K562 (cell line): Measurements from ENCODE around the gene MYEF2. TPM values are rescaled to one million over a fixed set of nuclear protein-coding genes. Genes with fewer than 3 reads are reported as not detected.

Source experiments
- ATAC-seq: fragments of 200-7000 bp; cut with Tn5 transposase; 3 replicates; pipeline ENCODE4 v1.9.1; 2020; ENCODE audit warnings: moderate library complexity
- BruUV-seq: library from RNA; stranded (reverse); fragments of 400-500 nt; replicated peaks from 2 replicates; lab custom pipeline; 2021; lab: Mats Ljungman, UMichigan
- CTCF ChIA-PET: fragments of 300-600 bp; formaldehyde crosslinking; extraction: SDS; loops from one replicate; lab custom pipeline; 2021; ENCODE audit warnings: low intra/inter-chr PET ratio; lab: Yijun Ruan, JAX
- POLR2A ChIA-PET: fragments of 300-600, 350-650 bp; sonication (Branson Sonifier 250); formaldehyde crosslinking; extraction: SDS; loops from one replicate; lab custom pipeline; 2021; ENCODE audit warnings: antibody characterized with exemption, inconsistent platforms; lab: Yijun Ruan, JAX
- DNase-seq, 4 experiments: peaks; one replicate each; pipeline versions ENCODE4 v3.0.0 to v3.0.0-alpha.2; 2011 to 2018; ENCODE audit warnings: low spot score in 3 of 4, mixed read lengths in 3 of 4; ENCODE audit errors: extremely low read depth in 1 of 4
- FAIRE-seq: peaks from 2 replicates; lab custom pipeline; 2011; peaks lifted over from hg19 to GRCh38; lab: Jason Lieb, UNC
- H2AFZ ChIP-seq: 2 replicates; pipeline ENCODE4 v1.6.0; 2011; ENCODE audit warnings: low read depth, low read length, control low read depth, inconsistent platforms
- H3K27ac ChIP-seq: fragments of 200-600 bp; 3 replicates; pipeline ENCODE4 v1.8.0; 2011; ENCODE audit warnings: low read depth, mild to moderate bottlenecking, control low read depth, inconsistent platforms, low read length, moderate library complexity, mixed read lengths; ENCODE audit errors: extremely low read depth
- H3K27me3 ChIP-seq, 2 experiments: fragments of 300-600 bp in 1 of 2; 2 replicates in 1 of 2; 3 replicates in 1 of 2; pipeline versions ENCODE4 v1.6.0 to v1.8.0; 2011; ENCODE audit warnings: inconsistent platforms in 2 of 2, low read length in 2 of 2, mild to moderate bottlenecking in 1 of 2, mixed read lengths in 1 of 2, moderate library complexity in 1 of 2; ENCODE audit not compliant: control insufficient read depth in 2 of 2, insufficient read depth in 2 of 2
- H3K36me3 ChIP-seq: fragments of 300-600 bp; 3 replicates; pipeline ENCODE4 v1.8.0; 2011; ENCODE audit warnings: mild to moderate bottlenecking, low read length, inconsistent platforms; ENCODE audit not compliant: control insufficient read depth, insufficient read depth
- H3K4me1 ChIP-seq, 2 experiments: fragments of 200-600 bp in 1 of 2; replicated peaks in 1 of 2; 2 replicates in 1 of 2; 3 replicates in 1 of 2; pipeline versions ENCODE4 v1.5.1 to v1.8.0; 2011; ENCODE audit warnings: inconsistent platforms in 2 of 2, low read length in 2 of 2, mild to moderate bottlenecking in 1 of 2, mixed read lengths in 1 of 2, moderate library complexity in 1 of 2; ENCODE audit not compliant: control insufficient read depth in 2 of 2, insufficient read depth in 2 of 2
- H3K4me2 ChIP-seq: 2 replicates; pipeline ENCODE4 v1.6.1; 2011; ENCODE audit warnings: low read length, control low read depth, inconsistent platforms, mixed read lengths; ENCODE audit not compliant: insufficient read depth
- H3K4me3 ChIP-seq: fragments of 200-600 bp; sonication (generic), shearing (Covaris generic); 2 replicates; pipeline ENCODE4 v1.5.1; 2016; ENCODE audit warnings: control low read depth, inconsistent platforms
- H3K79me2 ChIP-seq: fragments of 200-600 bp; 3 replicates; pipeline ENCODE4 v1.8.0; 2011; ENCODE audit warnings: low read length, inconsistent platforms; ENCODE audit not compliant: control insufficient read depth, insufficient read depth
- H3K9ac ChIP-seq, 2 experiments: 2 replicates each; pipeline versions ENCODE4 v1.6.0 to v1.6.1; 2011; ENCODE audit warnings: low read depth in 2 of 2, low read length in 2 of 2, control low read depth in 1 of 2, inconsistent platforms in 1 of 2, mild to moderate bottlenecking in 1 of 2, mixed read lengths in 1 of 2; ENCODE audit not compliant: insufficient read depth in 1 of 2
- H3K9me1 ChIP-seq: one replicate; pipeline ENCODE4 v1.6.0; 2011; ENCODE audit warnings: inconsistent platforms, mild to moderate bottlenecking, low read length, moderate library complexity; ENCODE audit not compliant: control insufficient read depth, insufficient read depth
- H3K9me3 ChIP-seq: replicated peaks from 2 replicates; pipeline ENCODE4 v1.5.1; 2011; ENCODE audit warnings: low read depth, low read length, inconsistent platforms; ENCODE audit not compliant: control insufficient read depth, insufficient read depth
- H4K20me1 ChIP-seq: replicated peaks from 2 replicates; pipeline ENCODE4 v1.6.1; 2011; ENCODE audit warnings: low read length, inconsistent platforms, mixed read lengths; ENCODE audit not compliant: control insufficient read depth, insufficient read depth
- CBX8 ChIP-seq: fragments of 200-600 bp; sonication (generic); IDR thresholded peaks from 2 replicates; pipeline ENCODE4 v1.6.1; 2012; ENCODE audit warnings: borderline replicate concordance, mixed run types, low read depth, mild to moderate bottlenecking, moderate library complexity, mixed read lengths, low read length, control low read depth, inconsistent platforms; ENCODE audit not compliant: poor library complexity, severe bottlenecking; ENCODE audit errors: extremely low read depth
- KLF16 ChIP-seq: IDR thresholded peaks from 2 replicates; pipeline ENCODE4 v1.6.1; 2016; ENCODE audit warnings: antibody characterized with exemption
- NFXL1 ChIP-seq: fragments of 450-650 bp; formaldehyde crosslinking; IDR thresholded peaks from 2 replicates; pipeline ENCODE4 v1.4.0; 2021; ENCODE audit warnings: mild to moderate bottlenecking
- SNRNP70 ChIP-seq: fragments of 200-400 bp; formaldehyde crosslinking; optimal IDR thresholded peaks from 2 replicates; pipeline ENCODE3; 2017; ENCODE audit warnings: low read depth, low read length
- TBL1XR1 ChIP-seq, 2 experiments: IDR thresholded peaks; 2 replicates each; pipeline ENCODE4 v1.6.1; 2012; ENCODE audit warnings: improper control_type of control experiment in 2 of 2, low read length in 2 of 2, mild to moderate bottlenecking in 1 of 2
- TFAM ChIP-seq: fragments of 250-450 bp; sonication (Bioruptor Pico); conservative IDR thresholded peaks from 2 replicates; pipeline ENCODE4 v1.5.0; 2021; ENCODE audit warnings: mild to moderate bottlenecking, moderate library complexity
- TGIF2 ChIP-seq: sonication (generic); formaldehyde crosslinking; IDR thresholded peaks from 2 replicates; pipeline ENCODE4 v1.8.1; 2022; ENCODE audit warnings: mild to moderate bottlenecking, missing genetic modification reagents, moderate library complexity
- U2AF2 ChIP-seq: fragments of 200-400 bp; formaldehyde crosslinking; optimal IDR thresholded peaks from 2 replicates; pipeline ENCODE3; 2017; ENCODE audit warnings: low read depth, mild to moderate bottlenecking, low read length
- USF1 ChIP-seq: sonication (generic); formaldehyde crosslinking; IDR thresholded peaks from 2 replicates; pipeline ENCODE4 v1.9.0; 2022; ENCODE audit warnings: mild to moderate bottlenecking, missing genetic modification reagents
- ZC3H4 ChIP-seq: sonication (generic); formaldehyde crosslinking; IDR thresholded peaks from 2 replicates; pipeline ENCODE4 v1.9.0; 2021; ENCODE audit warnings: missing genetic modification reagents, borderline replicate concordance
- ZKSCAN8 ChIP-seq: fragments of 200-800 bp; sonication (Bioruptor generic); IDR thresholded peaks from 2 replicates; pipeline ENCODE4 v1.6.1; 2016; ENCODE audit warnings: missing genetic modification characterization, missing compliant biosample characterization
- ZNF253 ChIP-seq: fragments of 250-450 bp; sonication (Bioruptor Pico); conservative IDR thresholded peaks from 2 replicates; pipeline ENCODE4 v1.6.1; 2021; ENCODE audit warnings: mild to moderate bottlenecking
- ZNF347 ChIP-seq: fragments of 450-650 bp; formaldehyde crosslinking; IDR thresholded peaks from 2 replicates; pipeline ENCODE4 v1.4.0; 2020; ENCODE audit warnings: low read depth, mild to moderate bottlenecking, moderate library complexity
- ZNF398 ChIP-seq: fragments of 250-450 bp; sonication (Bioruptor Pico); IDR thresholded peaks from 2 replicates; pipeline ENCODE4 v1.8.0; 2021; ENCODE audit warnings: moderate library complexity, mild to moderate bottlenecking, inconsistent platforms
- WGBS: fragments of 100-300 bp; shearing (Covaris generic); methylation state at CpG from one replicate; pipeline ENCODE4 v1.1.6; 2016; ENCODE audit warnings: low coverage, mixed read lengths; ENCODE audit not compliant: insufficient coverage; ENCODE audit errors: missing lambda C conversion rate; 5-methylcytosine and 5-hydroxymethylcytosine counted together
- in situ Hi-C: fragments of 300-500 bp; cut with MboI; formaldehyde crosslinking; loops from 4 replicates; pipeline ENCODE4 v1.15.0; 2018; ENCODE audit warnings: inconsistent platforms, mixed read lengths
- intact Hi-C: fragments of 100-400 bp; cut with micrococcal nuclease; formaldehyde crosslinking; loops from 2 replicates; pipeline ENCODE4 v1.14.2; 2022
- polyA plus RNA-seq, 8 experiments: library from polyadenylated mRNA; depleted of rRNA in 4 of 8; stranded (reverse) in 5 of 8; unstranded in 3 of 8; fragments of >200 nt; fragmentation: Nextera tagmentation in 2 of 8; fragmentation: Illumina TruSeq in 1 of 8; extraction: Ambion mirVana in 2 of 8; extraction: Trizol in 1 of 8; gene quantifications; 2 replicates each; pipeline versions ENCODE4 v1.2.1 to v1.2.3, GENCODE V29; 2011 to 2014; ENCODE audit warnings: inconsistent platforms in 1 of 8, missing spikeins in 1 of 8
- total RNA-seq, 7 experiments: library from RNA; depleted of rRNA in 6 of 7; stranded (reverse); fragments of >200 nt in 6 of 7; fragmentation: Illumina TruSeq in 2 of 7; extraction: Trizol in 2 of 7; gene quantifications; 2 replicates each; pipeline versions ENCODE4 v1.2.1 to v1.2.3, GENCODE V29; 2011 to 2021; ENCODE audit warnings: low replicate concordance in 1 of 7

MYEF2 gene
- total and polyA plus RNA-seq, 9 of the 15 experiments (the other 6 are each of a cell fraction or from before 2014, with no cell fraction given) = 0.03 to 0.82 (median 0.19) TPM

- no TSS peak for BruUV-seq
- Histone ChIP-seq H3K36me3 (no peaks in the 10 kb centered on the region), H3K9me3 (no peaks in the 10 kb centered on the region), H3K9me1 (no peaks in the 10 kb centered on the region), H2AFZ (no peak overlapping the region), H3K4me3 (no peak overlapping the region), H3K4me1 (no peaks in the 10 kb centered on the region), H3K79me2 (no peaks in the 10 kb centered on the region), H3K27me3 (no peaks in the 10 kb centered on the region), H4K20me1 (no peaks in the 10 kb centered on the region), H3K9ac (no peak overlapping the region), H3K27ac (no peak overlapping the region), H3K4me2 (no peak overlapping the region)
- TF ChIP-seq U2AF2 = no peak
- no peak for TF ChIP-seq TGIF2
- no peak for TF ChIP-seq ZC3H4 (CRISPR knock-in tag)
- TF ChIP-seq TFAM (CRISPR knock-in tag) = no peak
- no peak for TF ChIP-seq KLF16
- no peak for TF ChIP-seq NFXL1 (CRISPR knock-in tag)
- no peak for TF ChIP-seq ZNF253 (CRISPR knock-in tag)
- no peak for TF ChIP-seq USF1 (CRISPR knock-in tag)
- TF ChIP-seq CBX8 = no peak
- TF ChIP-seq ZKSCAN8 (CRISPR knock-in tag) = no peak
- no peak for TF ChIP-seq SNRNP70
- TF ChIP-seq ZNF347 (CRISPR knock-in tag) = no peak
- no peak for TF ChIP-seq ZNF398 (CRISPR knock-in tag)
- TF ChIP-seq TBL1XR1 (IDR thresholded peaks at IDR 0.05; ENCODE audit: low read length in 2 of 2) = no peak
- in situ Hi-C loops = no loop called here
- POLR2A ChIA-PET = no interaction called here
- CTCF ChIA-PET = no interaction called here
- no peak for FAIRE-seq
- WGBS = 15% methylated on average over 2 of the region's 2 CpGs
- no peak for ATAC-seq
- no peak for DNase-seq
- intact Hi-C loops = no loop called here
Observed at GRCh38 chr15:48153526-48153925, 24.6 kb downstream of the MYEF2 start.
